HTR-8/SVneo (cell line): Measurements from ENCODE around the gene STK39.
A peak's percentile ranks its signal among the peaks of the same experiment; 100 is the strongest.
"Not testable (repeated sequence)": the region's sequence is repeated elsewhere in the genome, so short reads cannot be mapped to it uniquely, and the experiment has no call there.

Source experiments
- DNase-seq: peaks from one replicate; pipeline ENCODE4 v3.0.0; 2011; ENCODE audit warnings: low spot score, mixed read lengths; ENCODE audit not compliant: insufficient read length
- FAIRE-seq: peaks from 2 replicates; lab custom pipeline; 2011; peaks lifted over from hg19 to GRCh38; lab: Jason Lieb, UNC

Gene STK39

GRCh38 chr2:168062936-168063335 is 184.5 kb downstream of the STK39 start:
- DNase-seq (no peak), FAIRE-seq (no peak)

- FAIRE-seq (no peak), DNase-seq (no peak)
Observed at GRCh38 chr2:168062054-168062453, 185.3 kb downstream of the STK39 start.

- DNase-seq, result no peak
- FAIRE-seq, result no peak
Observed at GRCh38 chr2:168060986-168061750, 186.2 kb downstream of the STK39 start.

GRCh38 chr2:168059758-168060157 is 187.6 kb downstream of the STK39 start:
- no peak for FAIRE-seq

GRCh38 chr2:168058675-168059074 is 188.7 kb downstream of the STK39 start:
- no peak for FAIRE-seq

More at GRCh38 chr2:168059758-168060157, 187.6 kb downstream of the STK39 start:
- no peak for DNase-seq

GRCh38 chr2:168056242-168056787 is 191.1 kb downstream of the STK39 start:
- peak; percentile 46 for FAIRE-seq
- DNase-seq, result no peak

More at GRCh38 chr2:168058675-168059074, 188.7 kb downstream of the STK39 start:
- no peak for DNase-seq

GRCh38 chr2:168054657-168055056 is 192.7 kb downstream of the STK39 start:
- no peak for DNase-seq
- FAIRE-seq, result no peak

GRCh38 chr2:168053676-168054075 is 193.7 kb downstream of the STK39 start:
- DNase-seq (no peak), FAIRE-seq (no peak)

GRCh38 chr2:168052773-168053172 is 194.6 kb downstream of the STK39 start:
- FAIRE-seq (no peak), DNase-seq (no peak)

- no peak for DNase-seq
Observed at GRCh38 chr2:168050377-168050776, 197.0 kb downstream of the STK39 start.

GRCh38 chr2:168049609-168050008 is 197.8 kb downstream of the STK39 start:
- DNase-seq (no peak), FAIRE-seq (no peak)

More at GRCh38 chr2:168050377-168050776, 197.0 kb downstream of the STK39 start:
- FAIRE-seq, result no peak

GRCh38 chr2:168047091-168047690 is 200.2 kb downstream of the STK39 start:
- FAIRE-seq (no peak), DNase-seq (no peak)

- FAIRE-seq, result no peak
- no peak for DNase-seq
Observed at GRCh38 chr2:168044579-168044978, 202.8 kb downstream of the STK39 start.

GRCh38 chr2:168044176-168044575 is 203.2 kb downstream of the STK39 start:
- FAIRE-seq, result no peak
- no peak for DNase-seq

- FAIRE-seq, DNase-seq: not testable (repeated sequence)
Observed at GRCh38 chr2:168042127-168042824, 205.1 kb downstream of the STK39 start.

- DNase-seq (no peak), FAIRE-seq (no peak)
Observed at GRCh38 chr2:168039881-168040280, 207.5 kb downstream of the STK39 start.

GRCh38 chr2:168037778-168038177 is 209.6 kb downstream of the STK39 start:
- FAIRE-seq (no peak), DNase-seq (no peak)

GRCh38 chr2:168035458-168035857 is 211.9 kb downstream of the STK39 start:
- no peak for FAIRE-seq
- DNase-seq, result no peak

GRCh38 chr2:168034616-168035015 is 212.8 kb downstream of the STK39 start:
- DNase-seq, result no peak
- FAIRE-seq, result no peak

GRCh38 chr2:168033966-168034365 is 213.4 kb downstream of the STK39 start:
- no peak for FAIRE-seq

GRCh38 chr2:168032091-168032490 is 215.3 kb downstream of the STK39 start:
- DNase-seq (no peak), FAIRE-seq (no peak)

More at GRCh38 chr2:168033966-168034365, 213.4 kb downstream of the STK39 start:
- DNase-seq, result no peak
